BLaER1 treated with 17β-estradiol and CSF1 and Interleukin-3, amounts not matched to agents 10 nM and 100 nM (cell line): ENCODE data around the gene SORL1.
A peak's percentile ranks its signal among the peaks of the same experiment; 100 is the strongest.
"Not testable (repeated sequence)": the region's sequence is repeated elsewhere in the genome, so short reads cannot be mapped to it uniquely, and the experiment has no call there.

Experiments used
- H3K27ac ChIP-seq, 11 experiments: shearing (Covaris generic); formaldehyde crosslinking; 2 replicates each; pipeline ENCODE4 v1.8.1; 2022
- H3K27me3 ChIP-seq, 11 experiments: shearing (Covaris generic); formaldehyde crosslinking; 2 replicates each; pipeline ENCODE4 v1.8.1; 2022
- H3K36me3 ChIP-seq, 11 experiments: shearing (Covaris generic); formaldehyde crosslinking; 2 replicates each; pipeline ENCODE4 v1.8.1; 2022
- H3K4me1 ChIP-seq, 10 experiments: shearing (Covaris generic); formaldehyde crosslinking; 2 replicates each; pipeline ENCODE4 v1.8.1; 2022
- H3K4me2 ChIP-seq, 11 experiments: shearing (Covaris generic); formaldehyde crosslinking; 2 replicates each; pipeline ENCODE4 v1.8.1; 2022
- H3K4me3 ChIP-seq, 10 experiments: shearing (Covaris generic); formaldehyde crosslinking; 2 replicates each; pipeline ENCODE4 v1.8.1; 2022
- H3K9ac ChIP-seq, 11 experiments: shearing (Covaris generic); formaldehyde crosslinking; 2 replicates each; pipeline ENCODE4 v1.8.1; 2022
- H3K9me3 ChIP-seq, 11 experiments: shearing (Covaris generic); formaldehyde crosslinking; replicated peaks in 1 of 11; 2 replicates each; pipeline ENCODE4 v1.8.1; 2022
- H4K20me1 ChIP-seq, 11 experiments: shearing (Covaris generic); formaldehyde crosslinking; 2 replicates each; pipeline ENCODE4 v1.8.1; 2022
- Cebpa-rat ChIP-seq, 11 experiments: shearing (Covaris generic); IDR thresholded peaks; 2 replicates each; pipeline ENCODE4 v1.8.1; 2022

Gene SORL1, protein sequence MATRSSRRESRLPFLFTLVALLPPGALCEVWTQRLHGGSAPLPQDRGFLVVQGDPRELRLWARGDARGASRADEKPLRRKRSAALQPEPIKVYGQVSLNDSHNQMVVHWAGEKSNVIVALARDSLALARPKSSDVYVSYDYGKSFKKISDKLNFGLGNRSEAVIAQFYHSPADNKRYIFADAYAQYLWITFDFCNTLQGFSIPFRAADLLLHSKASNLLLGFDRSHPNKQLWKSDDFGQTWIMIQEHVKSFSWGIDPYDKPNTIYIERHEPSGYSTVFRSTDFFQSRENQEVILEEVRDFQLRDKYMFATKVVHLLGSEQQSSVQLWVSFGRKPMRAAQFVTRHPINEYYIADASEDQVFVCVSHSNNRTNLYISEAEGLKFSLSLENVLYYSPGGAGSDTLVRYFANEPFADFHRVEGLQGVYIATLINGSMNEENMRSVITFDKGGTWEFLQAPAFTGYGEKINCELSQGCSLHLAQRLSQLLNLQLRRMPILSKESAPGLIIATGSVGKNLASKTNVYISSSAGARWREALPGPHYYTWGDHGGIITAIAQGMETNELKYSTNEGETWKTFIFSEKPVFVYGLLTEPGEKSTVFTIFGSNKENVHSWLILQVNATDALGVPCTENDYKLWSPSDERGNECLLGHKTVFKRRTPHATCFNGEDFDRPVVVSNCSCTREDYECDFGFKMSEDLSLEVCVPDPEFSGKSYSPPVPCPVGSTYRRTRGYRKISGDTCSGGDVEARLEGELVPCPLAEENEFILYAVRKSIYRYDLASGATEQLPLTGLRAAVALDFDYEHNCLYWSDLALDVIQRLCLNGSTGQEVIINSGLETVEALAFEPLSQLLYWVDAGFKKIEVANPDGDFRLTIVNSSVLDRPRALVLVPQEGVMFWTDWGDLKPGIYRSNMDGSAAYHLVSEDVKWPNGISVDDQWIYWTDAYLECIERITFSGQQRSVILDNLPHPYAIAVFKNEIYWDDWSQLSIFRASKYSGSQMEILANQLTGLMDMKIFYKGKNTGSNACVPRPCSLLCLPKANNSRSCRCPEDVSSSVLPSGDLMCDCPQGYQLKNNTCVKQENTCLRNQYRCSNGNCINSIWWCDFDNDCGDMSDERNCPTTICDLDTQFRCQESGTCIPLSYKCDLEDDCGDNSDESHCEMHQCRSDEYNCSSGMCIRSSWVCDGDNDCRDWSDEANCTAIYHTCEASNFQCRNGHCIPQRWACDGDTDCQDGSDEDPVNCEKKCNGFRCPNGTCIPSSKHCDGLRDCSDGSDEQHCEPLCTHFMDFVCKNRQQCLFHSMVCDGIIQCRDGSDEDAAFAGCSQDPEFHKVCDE (N-terminal part only)

DNA sequence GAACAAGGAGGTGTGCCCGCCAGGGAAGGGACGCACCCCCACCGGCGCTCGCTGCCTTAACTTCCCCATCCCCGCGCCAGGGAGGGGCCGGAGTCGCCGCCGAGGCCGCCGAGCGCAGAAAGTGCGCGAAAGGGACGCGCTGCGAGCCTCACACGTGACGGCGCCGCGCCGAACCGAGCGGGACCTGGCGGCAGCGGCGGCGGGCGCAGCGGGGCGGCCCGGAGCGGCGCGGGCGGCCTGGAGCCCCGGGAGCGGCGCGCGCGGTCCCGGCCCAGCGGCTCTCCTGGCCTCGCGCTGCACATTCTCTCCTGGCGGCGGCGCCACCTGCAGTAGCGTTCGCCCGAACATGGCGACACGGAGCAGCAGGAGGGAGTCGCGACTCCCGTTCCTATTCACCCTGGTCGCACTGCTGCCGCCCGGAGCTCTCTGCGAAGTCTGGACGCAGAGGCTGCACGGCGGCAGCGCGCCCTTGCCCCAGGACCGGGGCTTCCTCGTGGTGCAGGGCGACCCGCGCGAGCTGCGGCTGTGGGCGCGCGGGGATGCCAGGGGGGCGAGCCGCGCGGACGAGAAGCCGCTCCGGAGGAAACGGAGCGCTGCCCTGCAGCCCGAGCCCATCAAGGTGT lies at the start of gene SORL1:
TSS of gene SORL1 (plus strand) at position 329 of the 623 bp plus-strand sequence. CDS start at position 347, 18 bp downstream.
- peaks cover 23 to 66% (median 51%) of the 10 kb centered on the region in 10 experiments; a peak in 19 of 20 replicates for H3K4me1 ChIP-seq
- H3K4me3 ChIP-seq: peak within 1 kb of the TSS; percentile 63 to 82 (median 75)
- H3K9me3 ChIP-seq: peaks cover 0 to 8% (median 0%) of the 10 kb centered on the region in 11 experiments; a peak in 4 of 22 replicates
- H3K4me2 ChIP-seq: peak within 1 kb of the TSS; percentile 92 to 100 (median 99)
- no peaks in the 10 kb centered on the region for H4K20me1 ChIP-seq
- H3K27ac ChIP-seq: peak within 1 kb of the TSS in 9 of 11 experiments; percentile 43 to 73 (median 54); a peak in 20 of 22 replicates
- H3K9ac ChIP-seq: peak within 1 kb of the TSS; percentile 62 to 78 (median 76)
- no peaks in the 10 kb centered on the region for H3K36me3 ChIP-seq
- no peak for TF ChIP-seq Cebpa-rat (IDR thresholded peaks at IDR 0.05)
- H3K27me3 ChIP-seq: peaks cover 37 to 49% (median 42%) of the 10 kb centered on the region in 11 experiments

DNA sequence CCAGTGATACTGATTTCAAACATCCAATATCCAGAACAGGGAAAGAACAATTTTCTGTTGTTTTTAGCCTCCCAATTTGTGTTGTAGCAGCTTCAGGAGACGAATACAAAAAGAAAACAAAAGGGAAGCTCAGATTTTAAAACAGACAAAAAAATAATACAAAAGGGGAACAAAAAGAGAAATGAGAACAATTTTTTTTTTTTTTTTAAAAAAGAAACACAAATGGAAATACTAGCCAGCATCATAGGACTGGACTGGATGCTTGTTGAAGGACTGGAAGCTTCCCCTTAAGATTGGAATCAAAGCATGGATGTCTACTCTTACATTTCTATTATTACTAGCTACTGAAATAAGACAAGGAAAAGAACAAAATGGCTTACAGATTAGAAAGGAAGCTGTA lies 46.5 kb upstream of the SORL1 start:
- H3K4me1 ChIP-seq: peaks cover 0 to 17% (median 4%) of the 10 kb centered on the region in 10 experiments; a peak in 8 of 20 replicates
- no peak for TF ChIP-seq Cebpa-rat (IDR thresholded peaks at IDR 0.05)
- no peaks in the 10 kb centered on the region for H4K20me1 ChIP-seq
- H3K27ac ChIP-seq: peak overlapping the region in 2 of 11 experiments; percentile 7 to 41; a peak in 5 of 22 replicates
- no peak overlapping the region; a peak in 2 of 22 replicates for H3K9ac ChIP-seq
- peak overlapping the region in 5 of 11 experiments; percentile 29 to 62 (median 38); a peak in 8 of 22 replicates for H3K4me2 ChIP-seq
- H3K27me3 ChIP-seq: no peaks in the 10 kb centered on the region
- no peaks in the 10 kb centered on the region for H3K36me3 ChIP-seq
- no peak overlapping the region for H3K4me3 ChIP-seq
- peaks cover 8 to 20% (median 14%) of the 10 kb centered on the region in 11 experiments for H3K9me3 ChIP-seq

DNA sequence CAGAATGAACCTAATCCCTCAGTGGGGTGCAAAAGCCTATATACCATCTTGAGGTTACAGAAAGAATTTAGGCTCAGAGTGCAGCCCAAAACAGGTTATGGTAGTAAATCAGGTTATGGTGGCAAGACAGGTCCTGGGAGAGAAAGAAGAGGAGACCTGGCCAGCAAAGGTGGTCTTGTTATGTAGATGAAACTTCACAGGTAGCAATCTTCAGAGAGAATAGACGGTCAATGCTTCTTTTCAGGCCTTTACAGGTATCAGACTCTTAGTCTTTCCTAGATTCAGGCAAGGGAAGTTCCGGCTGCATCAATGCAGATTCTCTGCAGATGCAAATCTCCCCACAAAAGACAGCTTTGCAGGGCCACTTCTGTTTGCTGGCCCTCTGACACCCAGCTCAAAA lies 45.8 kb upstream of the SORL1 start:
- Histone ChIP-seq H3K9me3 (peaks cover 7 to 13% (median 11%) of the 10 kb centered on the region in 11 experiments), H3K4me3 (no peak overlapping the region), H3K4me1 (peaks cover 0 to 17% (median 4%) of the 10 kb centered on the region in 10 experiments; a peak in 8 of 20 replicates), H3K4me2 (peak overlapping the region in 5 of 11 experiments; percentile 5 to 45 (median 32); a peak in 7 of 22 replicates), H3K36me3 (no peaks in the 10 kb centered on the region), H3K27me3 (no peaks in the 10 kb centered on the region), H3K27ac (no peak overlapping the region), H4K20me1 (no peaks in the 10 kb centered on the region), H3K9ac (no peak overlapping the region)
- no peak for TF ChIP-seq Cebpa-rat (IDR thresholded peaks at IDR 0.05)

DNA sequence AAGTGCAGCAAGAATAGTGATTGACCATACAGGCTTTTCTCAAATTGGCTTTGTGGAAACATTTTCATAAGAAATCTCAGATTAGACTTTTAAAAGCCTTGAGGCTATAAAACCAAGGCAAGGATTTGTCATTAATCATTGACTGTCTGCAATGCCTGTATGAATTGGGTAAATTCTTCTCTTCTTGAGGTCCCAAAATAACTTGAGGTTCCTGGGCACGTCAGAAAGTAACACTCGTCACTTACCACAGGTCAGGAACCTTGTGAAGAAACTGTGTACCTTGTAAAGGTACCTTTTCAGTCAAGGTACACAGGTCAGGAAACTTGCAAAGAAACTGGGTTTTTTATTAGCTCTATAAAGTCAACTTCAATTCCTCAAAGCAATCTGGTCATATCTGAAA lies 43.3 kb upstream of the SORL1 start:
- no peak for TF ChIP-seq Cebpa-rat (IDR thresholded peaks at IDR 0.05)
- no peaks in the 10 kb centered on the region for H3K27me3 ChIP-seq
- no peak overlapping the region for H3K4me2 ChIP-seq
- no peaks in the 10 kb centered on the region for H3K36me3 ChIP-seq
- H3K4me1 ChIP-seq: peaks cover 0 to 31% (median 12%) of the 10 kb centered on the region in 10 experiments; a peak in 14 of 20 replicates
- no peaks in the 10 kb centered on the region for H3K9me3 ChIP-seq
- no peak overlapping the region for H3K9ac ChIP-seq
- no peaks in the 10 kb centered on the region for H4K20me1 ChIP-seq
- no peak overlapping the region for H3K4me3 ChIP-seq
- H3K27ac ChIP-seq: no peak overlapping the region

DNA sequence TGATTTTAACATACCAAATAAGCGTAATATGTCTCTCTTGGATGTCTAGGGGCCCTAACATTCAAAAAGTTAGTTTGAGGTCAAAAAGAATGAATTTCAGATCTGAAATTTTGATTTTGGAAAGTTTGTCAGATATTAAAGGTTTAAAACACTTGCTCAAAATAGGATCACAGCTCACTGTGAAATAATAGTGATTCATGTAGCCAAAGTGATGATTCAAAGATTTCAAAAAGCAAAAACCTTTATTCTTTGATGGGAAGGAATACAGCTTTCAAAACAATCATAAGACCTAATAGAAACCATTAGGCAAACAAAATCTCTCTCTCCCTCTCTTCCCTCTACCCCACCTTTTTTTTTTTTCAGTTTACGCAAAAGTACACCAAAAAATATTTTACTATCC lies 42.1 kb upstream of the SORL1 start:
- H3K27me3 ChIP-seq, H3K27ac ChIP-seq, H3K36me3 ChIP-seq, H3K9ac ChIP-seq, H4K20me1 ChIP-seq, H3K9me3 ChIP-seq, H3K4me2 ChIP-seq, H3K4me3 ChIP-seq: not testable (repeated sequence)
- H3K4me1 ChIP-seq: peaks cover 0 to 41% (median 22%) of the 10 kb centered on the region in 10 experiments; a peak in 15 of 20 replicates

DNA sequence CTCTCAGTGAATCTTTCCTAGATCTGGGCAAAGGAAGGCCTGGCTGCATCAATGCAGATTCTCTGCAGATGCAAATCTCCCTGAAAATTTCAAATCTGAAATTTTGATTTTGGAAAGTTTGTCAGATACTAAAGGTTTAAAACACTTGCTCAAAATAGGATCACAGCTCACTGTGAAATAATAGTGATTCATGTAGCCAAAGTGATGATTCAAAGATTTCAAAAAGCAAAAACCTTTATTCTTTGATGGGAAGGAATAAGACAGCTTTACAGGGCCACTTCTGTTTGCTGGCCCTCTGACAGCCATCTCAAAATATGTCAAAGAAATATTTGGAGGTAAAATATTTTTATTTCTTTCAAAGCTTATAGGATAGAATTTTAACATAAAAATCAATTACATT lies 40.8 kb upstream of the SORL1 start:
- not testable (repeated sequence) for H3K9me3 ChIP-seq, H3K4me2 ChIP-seq, H3K9ac ChIP-seq

DNA sequence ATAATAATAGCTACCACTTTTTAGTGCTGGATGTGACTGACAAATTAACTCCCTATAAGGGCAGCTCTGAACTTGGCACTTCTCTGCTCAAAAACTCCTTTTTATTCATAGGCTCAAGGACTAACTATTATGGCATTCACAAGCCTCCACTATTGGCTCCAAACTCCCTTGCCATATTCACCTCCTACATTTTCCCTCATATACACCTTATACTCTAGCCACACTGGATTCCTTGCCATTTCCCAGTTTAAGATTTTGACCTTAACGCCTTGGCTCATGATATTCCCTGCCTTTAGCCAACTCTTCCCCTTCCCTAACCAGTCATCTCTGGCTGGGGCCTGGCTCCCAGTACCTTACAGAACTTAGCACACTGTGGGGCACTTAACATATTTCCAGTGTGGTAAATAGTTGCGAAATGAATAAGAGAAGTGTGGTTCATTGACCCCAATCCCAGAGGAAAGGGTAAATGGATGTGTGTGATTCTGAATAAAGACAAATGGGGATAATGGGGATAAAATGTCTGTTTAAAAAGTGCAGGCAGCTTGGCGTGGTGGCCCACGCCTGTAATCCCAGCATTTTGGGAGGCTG lies 40.0 kb upstream of the SORL1 start:
- Histone ChIP-seq H3K36me3 (no peaks in the 10 kb centered on the region), H3K4me2 (peak overlapping the region in 5 of 11 experiments; percentile 33 to 63 (median 45); a peak in 9 of 22 replicates), H3K4me1 (peaks cover 18 to 47% (median 36%) of the 10 kb centered on the region in 10 experiments), H3K27me3 (no peaks in the 10 kb centered on the region), H3K9ac (no peak overlapping the region), H4K20me1 (no peaks in the 10 kb centered on the region), H3K9me3 (no peaks in the 10 kb centered on the region), H3K4me3 (no peak overlapping the region), H3K27ac (no peak overlapping the region)
- TF ChIP-seq Cebpa-rat (IDR thresholded peaks at IDR 0.05): peak in 2 of 11 experiments; percentile 18 to 35; a peak in 1 of 22 replicates

More for the DNA sequence above, 40.8 kb upstream of the SORL1 start:
- H3K4me3 ChIP-seq, H3K36me3 ChIP-seq, H3K27me3 ChIP-seq, H3K27ac ChIP-seq, H4K20me1 ChIP-seq: not testable (repeated sequence)
- peaks cover 10 to 41% (median 29%) of the 10 kb centered on the region in 10 experiments for H3K4me1 ChIP-seq
